Uterus (tissue), 2 donors: ENCODE data around the gene NOX5.

ENCODE experiments used
- POLR2A ChIP-seq, 2 donors: fragments of 450-650 bp; IDR thresholded peaks; one replicate each; pipeline ENCODE4 v1.6.1; 2016; ENCODE audit warnings: antibody characterized with exemption in 2 of 2, mild to moderate bottlenecking in 1 of 2, moderate library complexity in 1 of 2
- TF ChIP-seq, protein P1 (sequence below), 4 experiments: fragments of 200-600 bp in 2 of 4; fragments of 450-650 bp in 2 of 4; sonication (generic) in 2 of 4; IDR thresholded peaks; one replicate each; pipeline ENCODE4 v1.5.1; 2016 to 2019; ENCODE audit warnings: antibody characterized with exemption in 4 of 4, mild to moderate bottlenecking in 2 of 4, moderate library complexity in 1 of 4

DNA sequence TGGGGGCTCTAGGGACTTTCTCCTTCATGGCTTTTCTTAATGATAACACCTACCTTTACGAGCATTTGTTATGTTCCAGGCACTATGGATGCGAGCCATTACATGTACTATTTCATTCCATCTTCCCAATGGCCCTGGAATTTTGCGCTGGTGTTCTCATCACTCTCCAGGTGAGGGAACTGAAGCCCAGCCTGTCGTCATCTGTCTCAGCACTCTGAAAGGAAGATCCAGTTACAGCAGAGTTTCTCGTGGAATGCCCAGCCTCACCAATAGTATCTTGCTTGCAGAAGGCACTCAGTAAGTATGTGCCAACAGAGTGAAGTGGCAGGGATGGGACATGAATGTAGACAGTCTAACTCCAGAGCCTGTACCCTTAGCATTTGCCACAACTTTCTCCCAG is 56.8 kb downstream of the NOX5 start:
- no peak for TF ChIP-seq POLR2A (IDR thresholded peaks at IDR 0.05)
- TF ChIP-seq, protein P1, sequence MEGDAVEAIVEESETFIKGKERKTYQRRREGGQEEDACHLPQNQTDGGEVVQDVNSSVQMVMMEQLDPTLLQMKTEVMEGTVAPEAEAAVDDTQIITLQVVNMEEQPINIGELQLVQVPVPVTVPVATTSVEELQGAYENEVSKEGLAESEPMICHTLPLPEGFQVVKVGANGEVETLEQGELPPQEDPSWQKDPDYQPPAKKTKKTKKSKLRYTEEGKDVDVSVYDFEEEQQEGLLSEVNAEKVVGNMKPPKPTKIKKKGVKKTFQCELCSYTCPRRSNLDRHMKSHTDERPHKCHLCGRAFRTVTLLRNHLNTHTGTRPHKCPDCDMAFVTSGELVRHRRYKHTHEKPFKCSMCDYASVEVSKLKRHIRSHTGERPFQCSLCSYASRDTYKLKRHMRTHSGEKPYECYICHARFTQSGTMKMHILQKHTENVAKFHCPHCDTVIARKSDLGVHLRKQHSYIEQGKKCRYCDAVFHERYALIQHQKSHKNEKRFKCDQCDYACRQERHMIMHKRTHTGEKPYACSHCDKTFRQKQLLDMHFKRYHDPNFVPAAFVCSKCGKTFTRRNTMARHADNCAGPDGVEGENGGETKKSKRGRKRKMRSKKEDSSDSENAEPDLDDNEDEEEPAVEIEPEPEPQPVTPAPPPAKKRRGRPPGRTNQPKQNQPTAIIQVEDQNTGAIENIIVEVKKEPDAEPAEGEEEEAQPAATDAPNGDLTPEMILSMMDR (IDR thresholded peaks at IDR 0.05), result no peak
